Erythroblast (primary cell): ENCODE results near the gene ATP5MG.

Experiments
- DNase-seq, 2 experiments: peaks; one replicate each; lab custom pipeline; 2025; lab: John Stamatoyannopoulos, UW
- GATA1 ChIP-seq: IDR thresholded peaks from 2 replicates; pipeline ENCODE4 v1.6.1; 2011; ENCODE audit warnings: low read depth, mild to moderate bottlenecking, control low read depth, low read length, moderate library complexity
- POLR2A ChIP-seq: IDR thresholded peaks from 2 replicates; pipeline ENCODE4 v1.6.1; 2011; ENCODE audit warnings: mild to moderate bottlenecking, low read length

The ATP5MG gene

GRCh38 chr11:118418766-118419165 is 17.4 kb downstream of the ATP5MG start:
- TF ChIP-seq GATA1 (no peak), POLR2A (no peak)
- DNase-seq: no peak

- no peak for DNase-seq
- TF ChIP-seq POLR2A (no peak), GATA1 (no peak)
Observed at GRCh38 chr11:118427707-118428106, 26.3 kb downstream of the ATP5MG start.

- no peak for TF ChIP-seq GATA1
- TF ChIP-seq POLR2A: no peak
- DNase-seq: no peak
Observed at GRCh38 chr11:118430956-118431355, 29.6 kb downstream of the ATP5MG start.

GRCh38 chr11:118434123-118434552 is 32.7 kb downstream of the ATP5MG start:
- DNase-seq: no peak
- no peak for TF ChIP-seq GATA1
- TF ChIP-seq POLR2A: no peak

- DNase-seq: peak; percentile 51 to 62
- TF ChIP-seq GATA1 (no peak), POLR2A (no peak)
Observed at GRCh38 chr11:118434553-118435289, 33.3 kb downstream of the ATP5MG start.

- TF ChIP-seq POLR2A (no peak), GATA1 (no peak)
- peak; percentile 75 to 76 for DNase-seq
Observed at GRCh38 chr11:118435290-118435892, 34.0 kb downstream of the ATP5MG start.

GRCh38 chr11:118435893-118436624 is 34.7 kb downstream of the ATP5MG start, which contains the start of gene KMT2A:
Gene KMT2A, plus strand, starts transcription at chr11:118436492. Its CDS starts 21 bp downstream, at chr11:118436513.
- peak; percentile 97 to 98 for DNase-seq
- peak; percentile 46 for TF ChIP-seq POLR2A
- TF ChIP-seq GATA1: no peak

GRCh38 chr11:118436639-118437207 is 35.3 kb downstream of the ATP5MG start:
- TF ChIP-seq GATA1 (no peak), POLR2A (no peak)

GRCh38 chr11:118437208-118438125 is 36.1 kb downstream of the ATP5MG start:
- DNase-seq: peak; percentile 86
- TF ChIP-seq POLR2A (no peak), GATA1 (no peak)

More at GRCh38 chr11:118436639-118437207, 35.3 kb downstream of the ATP5MG start:
- DNase-seq: peak; percentile 73 to 81

- peak; percentile 84 to 85 for DNase-seq
- TF ChIP-seq GATA1 (no peak), POLR2A (no peak)
Observed at GRCh38 chr11:118438314-118438931, 37.0 kb downstream of the ATP5MG start.

- no peak for DNase-seq
- TF ChIP-seq POLR2A (no peak), GATA1 (no peak)
Observed at GRCh38 chr11:118439646-118440045, 38.2 kb downstream of the ATP5MG start.

GRCh38 chr11:118441770-118442275 is 40.4 kb downstream of the ATP5MG start:
- TF ChIP-seq POLR2A: no peak
- no peak for TF ChIP-seq GATA1
- DNase-seq: no peak
